HepG2 (cell line): ENCODE data around the gene CACNA1C. TPM values are rescaled to one million over a fixed set of nuclear protein-coding genes. Genes with fewer than 3 reads are reported as not detected.

Experiments
- ATAC-seq: fragments of 200-7000 bp; cut with Tn5 transposase; 3 replicates; pipeline ENCODE4 v1.9.1; 2020; ENCODE audit warnings: mild to moderate bottlenecking, moderate library complexity
- BruUV-seq: library from RNA; stranded (reverse); fragments of 400-500 nt; replicated peaks from 2 replicates; lab custom pipeline; 2021; lab: Mats Ljungman, UMichigan
- CTCF ChIA-PET: fragments of 300-600 bp; formaldehyde crosslinking; extraction: SDS; loops from one replicate; lab custom pipeline; 2021; ENCODE audit warnings: low total read pairs, inconsistent platforms, low intra/inter-chr PET ratio; lab: Yijun Ruan, JAX
- POLR2A ChIA-PET: fragments of 350-600 bp; sonication (Branson Sonifier 250); formaldehyde crosslinking; loops from one replicate; lab custom pipeline; 2020; ENCODE audit warnings: antibody characterized with exemption, inconsistent platforms; lab: Yijun Ruan, JAX
- DNase-seq: peaks from one replicate; pipeline ENCODE4 v3.0.0-alpha.2; 2015; ENCODE audit warnings: low spot score
- FAIRE-seq: peaks from 3 replicates; lab custom pipeline; 2011; peaks lifted over from hg19 to GRCh38; lab: Jason Lieb, UNC
- H2AFZ ChIP-seq: one replicate; pipeline ENCODE4 v1.6.1; 2011; ENCODE audit warnings: low read length, inconsistent platforms
- H3K27ac ChIP-seq: fragments of 300-600 bp; 3 replicates; pipeline ENCODE4 v1.8.0; 2011; ENCODE audit warnings: mixed run types, mild to moderate bottlenecking, mixed read lengths, low read length, inconsistent platforms; ENCODE audit not compliant: insufficient read depth; ENCODE audit errors: extremely low read length
- H3K27me3 ChIP-seq, 2 experiments: fragments of 200-600 bp in 1 of 2; 2 replicates in 1 of 2; 3 replicates in 1 of 2; pipeline versions ENCODE4 v1.6.0 to v1.8.0; 2011; ENCODE audit warnings: low read length in 2 of 2, mild to moderate bottlenecking in 2 of 2, moderate library complexity in 2 of 2, inconsistent platforms in 1 of 2; ENCODE audit not compliant: insufficient read depth in 2 of 2, control insufficient read depth in 1 of 2
- H3K36me3 ChIP-seq, 2 experiments: fragments of 200-600 bp in 1 of 2; replicated peaks in 1 of 2; 2 replicates in 1 of 2; 3 replicates in 1 of 2; pipeline versions ENCODE4 v1.5.1 to v1.8.0; 2011; ENCODE audit warnings: low read length in 2 of 2, inconsistent platforms in 1 of 2; ENCODE audit not compliant: insufficient read depth in 2 of 2, control insufficient read depth in 1 of 2
- H3K4me1 ChIP-seq: 2 replicates; pipeline ENCODE4 v1.5.1; 2012; ENCODE audit warnings: low read length, inconsistent platforms; ENCODE audit not compliant: insufficient read depth
- H3K4me2 ChIP-seq: 2 replicates; pipeline ENCODE4 v1.6.0; 2011; ENCODE audit warnings: low read depth, low read length, inconsistent platforms
- H3K4me3 ChIP-seq, 3 experiments: fragments of 200-600 bp in 1 of 3; sonication (generic), shearing (Covaris generic) in 1 of 3; replicated peaks in 1 of 3; 2 replicates each; pipeline ENCODE4 v1.5.1; 2011 to 2016; ENCODE audit warnings: low read length in 3 of 3, inconsistent platforms in 2 of 3, low read depth in 2 of 3, mild to moderate bottlenecking in 2 of 3, control low read depth in 1 of 3, mixed read lengths in 1 of 3; ENCODE audit not compliant: insufficient read depth in 1 of 3
- H3K79me2 ChIP-seq: one replicate; pipeline ENCODE4 v1.6.1; 2011; ENCODE audit warnings: low read length, inconsistent platforms; ENCODE audit not compliant: insufficient read depth
- H3K9ac ChIP-seq: 2 replicates; pipeline ENCODE4 v1.6.0; 2011; ENCODE audit warnings: mild to moderate bottlenecking, low read depth, low read length, inconsistent platforms; ENCODE audit not compliant: insufficient read depth
- H3K9me3 ChIP-seq: 2 replicates; pipeline ENCODE4 v1.5.1; 2012; ENCODE audit warnings: mild to moderate bottlenecking, low read length
- H4K20me1 ChIP-seq: 2 replicates; pipeline ENCODE4 v1.6.0; 2011; ENCODE audit warnings: inconsistent platforms, mild to moderate bottlenecking, low read length, moderate library complexity; ENCODE audit not compliant: insufficient read depth
- CBX1 ChIP-seq: IDR thresholded peaks from one replicate; pipeline ENCODE4 v1.6.1; 2016; ENCODE audit warnings: antibody characterized with exemption, low read depth
- KLF11 ChIP-seq: IDR thresholded peaks from 2 replicates; pipeline ENCODE4 v1.6.1; 2016; ENCODE audit warnings: missing compliant biosample characterization
- MAFK ChIP-seq, 2 experiments: IDR thresholded peaks in 1 of 2; conservative IDR thresholded peaks in 1 of 2; 2 replicates each; pipeline ENCODE4 v1.6.1; 2011; ENCODE audit warnings: improper control_type of control experiment in 2 of 2, low read length in 2 of 2
- NFYB ChIP-seq: sonication (generic); formaldehyde crosslinking; IDR thresholded peaks from 2 replicates; pipeline ENCODE4 v1.4.0; 2020; ENCODE audit warnings: missing genetic modification reagents
- ZNF12 ChIP-seq: sonication (generic); formaldehyde crosslinking; IDR thresholded peaks from 2 replicates; pipeline ENCODE4 v1.5.0; 2020; ENCODE audit warnings: missing genetic modification reagents
- ZNF839 ChIP-seq: sonication (generic); formaldehyde crosslinking; IDR thresholded peaks from 2 replicates; pipeline ENCODE4 v1.4.0; 2020; ENCODE audit warnings: missing genetic modification reagents, mild to moderate bottlenecking, borderline replicate concordance
- ZNF841 ChIP-seq: sonication (generic); formaldehyde crosslinking; IDR thresholded peaks from 2 replicates; pipeline ENCODE4 v1.8.1; 2023; ENCODE audit warnings: missing genetic modification reagents, borderline replicate concordance
- ZSCAN12 ChIP-seq: sonication (generic); formaldehyde crosslinking; IDR thresholded peaks from 2 replicates; pipeline ENCODE4 v1.9.0; 2021; ENCODE audit warnings: mild to moderate bottlenecking, missing genetic modification reagents
- WGBS: methylation state at CpG from one replicate; pipeline ENCODE4 v1.1.6; 2017; ENCODE audit warnings: low lambda C conversion rate; 5-methylcytosine and 5-hydroxymethylcytosine counted together
- in situ Hi-C: cut with HindIII; loops from 2 replicates; pipeline ENCODE4 v1.10.0; 2017; ENCODE audit warnings: low pct_unique_long_range_greater_than_20kb; ENCODE audit not compliant: extremely low pct_ligation_motif_present
- intact Hi-C: fragments of 100-400 bp; cut with micrococcal nuclease; formaldehyde crosslinking; loops from one replicate; pipeline ENCODE4 v1.10.0; 2022; ENCODE audit not compliant: unreplicated experiment
- polyA plus RNA-seq, 8 experiments: library from polyadenylated mRNA; depleted of rRNA in 3 of 8; stranded (reverse) in 7 of 8; unstranded in 1 of 8; fragments of >200 nt; fragmentation: Illumina TruSeq in 4 of 8; extraction: Trizol in 4 of 8; gene quantifications; 2 replicates each; pipeline versions ENCODE4 v1.2.1 to v1.2.3, GENCODE V29; 2011 to 2016; ENCODE audit warnings: low read depth in 4 of 8, missing spikeins in 1 of 8, mixed read lengths in 1 of 8; ENCODE audit not compliant: insufficient read depth in 1 of 8
- total RNA-seq, 5 experiments: library from RNA; depleted of rRNA; stranded (reverse); fragments of >200 nt; fragmentation: Illumina TruSeq; extraction: Trizol; gene quantifications; 2 replicates each; pipeline ENCODE4 v1.2.3, GENCODE V29; 2016; ENCODE audit warnings: low read depth in 1 of 5
- TF ChIP-seq, protein P1 (sequence below): sonication (generic); formaldehyde crosslinking; IDR thresholded peaks from 2 replicates; pipeline ENCODE4 v1.4.0; 2020; ENCODE audit warnings: missing genetic modification reagents, borderline replicate concordance
- TF ChIP-seq, protein P2 (sequence below): sonication (generic); formaldehyde crosslinking; IDR thresholded peaks from 2 replicates; pipeline ENCODE4 v1.4.0; 2020; ENCODE audit warnings: missing genetic modification reagents

Gene CACNA1C
- total and polyA plus RNA-seq, 2 of the 13 experiments (the other 11 are each of a cell fraction or from before 2014, with no cell fraction given), result not detected

DNA sequence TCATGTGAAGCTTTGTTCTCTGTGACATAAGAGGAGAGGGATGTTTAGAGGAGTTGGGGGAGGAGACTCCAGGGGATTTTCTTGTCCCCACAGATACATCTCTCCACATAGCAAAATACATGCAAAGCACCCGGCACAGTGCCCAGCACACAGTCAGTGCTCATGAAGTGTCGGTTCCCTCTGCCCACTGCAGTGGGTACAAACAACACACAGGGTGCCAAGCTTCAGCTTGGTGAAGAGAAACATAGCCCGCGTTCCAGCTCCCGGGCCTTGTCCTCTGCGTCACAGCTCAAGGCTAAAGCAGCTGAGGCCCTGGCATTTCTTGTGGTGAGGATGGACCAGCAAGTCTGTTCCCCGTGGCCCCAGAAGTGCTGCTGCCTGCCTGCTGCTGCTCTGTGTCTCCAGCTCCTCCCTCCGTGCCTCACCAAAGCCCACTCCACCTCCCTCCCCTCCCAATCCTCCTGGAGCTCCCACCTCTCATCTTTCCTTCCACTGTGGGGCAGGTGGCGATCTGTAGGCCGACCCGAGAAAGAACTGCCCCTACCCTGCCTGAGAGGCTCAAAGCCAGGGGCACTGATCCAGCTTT is 685.0 kb downstream of the CACNA1C start:
- no peak overlapping the region for H3K4me3 ChIP-seq
- POLR2A ChIA-PET, result no interaction called here
- no peak for DNase-seq
- H2AFZ ChIP-seq, result no peak overlapping the region
- H3K79me2 ChIP-seq, result no peaks in the 10 kb centered on the region
- 9% methylated on average over 10 of the region's 11 CpGs for WGBS
- H3K27ac ChIP-seq, result no peak overlapping the region
- H4K20me1 ChIP-seq, result no peaks in the 10 kb centered on the region
- BruUV-seq, result no TSS peak
- no peak for FAIRE-seq
- no peaks in the 10 kb centered on the region for H3K36me3 ChIP-seq
- intact Hi-C loops, result no loop called here
- TF ChIP-seq MAFK (conservative IDR thresholded peaks at IDR 0.05 in 1 of 2, IDR thresholded peaks at IDR 0.05 in 1 of 2; ENCODE audit: low read length in 2 of 2) (no peak), ZNF839 (CRISPR knock-in tag) (no peak), ZNF12 (CRISPR knock-in tag) (no peak), CBX1 (no peak), ZNF841 (CRISPR knock-in tag) (no peak), ZSCAN12 (CRISPR knock-in tag) (no peak), NFYB (CRISPR knock-in tag) (no peak), KLF11 (CRISPR knock-in tag) (no peak)
- TF ChIP-seq, protein P1, sequence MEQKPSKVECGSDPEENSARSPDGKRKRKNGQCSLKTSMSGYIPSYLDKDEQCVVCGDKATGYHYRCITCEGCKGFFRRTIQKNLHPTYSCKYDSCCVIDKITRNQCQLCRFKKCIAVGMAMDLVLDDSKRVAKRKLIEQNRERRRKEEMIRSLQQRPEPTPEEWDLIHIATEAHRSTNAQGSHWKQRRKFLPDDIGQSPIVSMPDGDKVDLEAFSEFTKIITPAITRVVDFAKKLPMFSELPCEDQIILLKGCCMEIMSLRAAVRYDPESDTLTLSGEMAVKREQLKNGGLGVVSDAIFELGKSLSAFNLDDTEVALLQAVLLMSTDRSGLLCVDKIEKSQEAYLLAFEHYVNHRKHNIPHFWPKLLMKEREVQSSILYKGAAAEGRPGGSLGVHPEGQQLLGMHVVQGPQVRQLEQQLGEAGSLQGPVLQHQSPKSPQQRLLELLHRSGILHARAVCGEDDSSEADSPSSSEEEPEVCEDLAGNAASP, result no peak
- TF ChIP-seq, protein P2, sequence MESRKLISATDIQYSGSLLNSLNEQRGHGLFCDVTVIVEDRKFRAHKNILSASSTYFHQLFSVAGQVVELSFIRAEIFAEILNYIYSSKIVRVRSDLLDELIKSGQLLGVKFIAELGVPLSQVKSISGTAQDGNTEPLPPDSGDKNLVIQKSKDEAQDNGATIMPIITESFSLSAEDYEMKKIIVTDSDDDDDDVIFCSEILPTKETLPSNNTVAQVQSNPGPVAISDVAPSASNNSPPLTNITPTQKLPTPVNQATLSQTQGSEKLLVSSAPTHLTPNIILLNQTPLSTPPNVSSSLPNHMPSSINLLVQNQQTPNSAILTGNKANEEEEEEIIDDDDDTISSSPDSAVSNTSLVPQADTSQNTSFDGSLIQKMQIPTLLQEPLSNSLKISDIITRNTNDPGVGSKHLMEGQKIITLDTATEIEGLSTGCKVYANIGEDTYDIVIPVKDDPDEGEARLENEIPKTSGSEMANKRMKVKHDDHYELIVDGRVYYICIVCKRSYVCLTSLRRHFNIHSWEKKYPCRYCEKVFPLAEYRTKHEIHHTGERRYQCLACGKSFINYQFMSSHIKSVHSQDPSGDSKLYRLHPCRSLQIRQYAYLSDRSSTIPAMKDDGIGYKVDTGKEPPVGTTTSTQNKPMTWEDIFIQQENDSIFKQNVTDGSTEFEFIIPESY (CRISPR knock-in tag), result no peak
- no peak for ATAC-seq
- H3K4me2 ChIP-seq, result no peak overlapping the region
- in situ Hi-C loops, result loop anchor here (5.0 kb wide), 1 partner anchor 45 kb away; no protein-coding TSS in a partner anchor
- H3K9me3 ChIP-seq, result no peaks in the 10 kb centered on the region
- peaks cover 4 to 17% of the 10 kb centered on the region in 2 experiments; a peak in 3 of 5 replicates for H3K27me3 ChIP-seq
- no peak overlapping the region for H3K9ac ChIP-seq
- CTCF ChIA-PET, result no interaction called here
- no peaks in the 10 kb centered on the region for H3K4me1 ChIP-seq
